ENCODE results near the gene HOXA3.

HOXA3 gene

DNA sequence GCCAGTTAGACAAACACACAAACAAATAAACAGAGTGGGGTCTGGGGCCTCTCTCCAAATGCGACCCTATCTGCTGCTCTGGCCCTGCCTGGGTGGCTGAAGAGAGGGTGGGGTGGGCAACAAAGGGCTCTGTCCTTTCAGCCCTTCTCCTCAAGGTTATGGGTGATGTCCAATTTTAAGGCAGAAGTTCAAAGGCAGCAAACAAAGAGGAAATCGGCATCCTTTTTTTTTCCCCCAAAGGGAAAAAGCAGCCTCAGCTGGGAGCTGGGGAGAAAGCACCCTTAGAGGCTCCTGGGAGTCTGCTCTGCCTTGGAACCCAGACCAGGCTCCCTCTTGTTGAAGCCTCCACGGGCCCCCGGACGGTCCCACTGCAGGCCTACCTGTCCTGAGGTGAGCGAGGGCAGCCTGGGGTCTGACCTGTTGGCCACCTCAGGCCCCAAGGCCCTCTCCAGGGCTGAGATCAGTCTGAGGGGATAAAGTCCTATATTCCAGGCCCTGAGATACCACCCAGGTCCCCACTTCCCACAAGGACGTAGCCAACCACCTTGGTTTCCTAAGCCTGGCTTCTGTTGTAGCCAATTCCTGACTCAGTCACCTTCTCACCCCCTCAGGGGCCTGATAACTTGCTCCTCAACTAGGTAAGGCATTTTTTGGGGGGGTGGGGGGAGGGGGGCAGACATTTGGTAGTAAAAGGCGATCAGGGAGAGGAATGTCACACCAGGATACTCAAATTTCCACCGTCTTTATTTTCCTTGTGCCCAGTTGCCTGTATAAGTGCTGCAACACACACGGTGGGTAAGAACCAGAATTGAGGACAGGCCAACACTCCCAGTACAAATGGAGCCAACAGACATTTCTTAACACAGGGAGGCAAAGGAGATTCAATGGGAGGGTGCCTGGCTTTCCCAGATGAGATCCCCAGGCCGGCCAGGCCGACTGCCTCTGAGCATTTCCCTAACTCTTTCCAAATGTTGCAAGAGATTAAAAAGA lies 28.3 kb upstream of the HOXA3 start:
- Histone ChIP-seq H3K4me3 (ENCODE audit: low read length) (no peak overlapping the region), H3K27me3 (ENCODE audit: insufficient read depth, low read length) (peaks cover 100% of the 10 kb centered on the region), H3K9me3 (ENCODE audit: insufficient read depth, low read depth, low read length) (no peaks in the 10 kb centered on the region; the same call in 1 of the 2 replicates), H3K27ac (ENCODE audit: low read depth, low read length) (no peak overlapping the region), H3K9ac (ENCODE audit: low read depth, low read length) (no peak overlapping the region), H3K4me1 (ENCODE audit: insufficient read depth, low read length) (peaks cover 20% of the 10 kb centered on the region), H3K36me3 (ENCODE audit: insufficient read depth, low read length) (no peaks in the 10 kb centered on the region)
- 40% methylated on average over 12 of the region's 12 CpGs for WGBS

DNA sequence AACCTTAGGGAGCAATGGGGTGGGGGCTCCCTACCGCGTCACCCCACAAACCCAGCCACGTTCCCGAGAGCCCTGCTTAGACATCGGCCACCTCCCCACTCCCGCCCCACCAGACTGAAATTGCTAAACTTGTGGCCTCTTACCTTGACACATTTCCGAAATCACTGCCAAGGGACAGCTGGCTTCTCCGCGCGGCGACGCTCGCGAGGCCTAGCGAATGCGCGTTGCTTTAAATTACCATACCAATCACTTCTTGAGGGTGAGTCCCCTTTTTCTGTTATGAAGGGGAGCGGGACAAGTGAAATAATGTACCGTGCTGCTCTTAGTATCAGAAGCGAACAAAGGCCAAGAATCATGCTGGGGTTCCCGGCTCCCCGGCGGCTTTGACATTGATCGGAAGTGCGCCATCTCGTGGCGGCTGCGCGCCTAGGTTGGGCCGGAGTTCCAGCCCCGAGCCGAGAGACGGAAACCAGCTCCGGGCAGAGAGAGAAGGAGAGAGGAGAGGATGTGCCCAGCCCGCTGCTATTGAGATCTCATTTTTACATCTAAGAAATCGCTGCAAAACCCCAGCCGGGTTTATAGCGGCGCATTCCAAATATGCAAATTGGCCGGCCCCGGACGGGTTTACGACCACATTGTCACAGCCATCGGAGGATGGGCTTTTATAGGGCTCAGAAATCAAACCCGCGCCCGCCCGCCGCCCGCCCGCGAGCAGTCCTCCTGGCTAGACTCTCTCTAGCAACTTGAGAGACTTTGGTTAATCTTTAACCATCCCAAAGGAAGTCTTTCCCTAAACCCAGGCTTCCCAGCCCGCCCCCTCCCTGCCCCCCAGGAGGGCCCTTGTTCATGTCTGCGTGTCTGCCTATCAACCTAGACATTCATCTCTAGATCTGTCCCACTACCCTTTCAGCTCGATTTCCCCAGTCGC lies 27.4 kb upstream of the HOXA3 start:
- H3K27me3 ChIP-seq (ENCODE audit: insufficient read depth, low read length), result peaks cover 100% of the 10 kb centered on the region
- H3K4me3 ChIP-seq (ENCODE audit: low read length), result no peak overlapping the region
- 4% methylated on average over 56 of the region's 56 CpGs for WGBS
- H3K27ac ChIP-seq (ENCODE audit: low read depth, low read length), result no peak overlapping the region
- no peaks in the 10 kb centered on the region for H3K36me3 ChIP-seq (ENCODE audit: insufficient read depth, low read length)
- no peak overlapping the region for H3K9ac ChIP-seq (ENCODE audit: low read depth, low read length)
- H3K9me3 ChIP-seq (ENCODE audit: insufficient read depth, low read depth, low read length), result no peaks in the 10 kb centered on the region; the same call in 1 of the 2 replicates
- peaks cover 20% of the 10 kb centered on the region for H3K4me1 ChIP-seq (ENCODE audit: insufficient read depth, low read length)

DNA sequence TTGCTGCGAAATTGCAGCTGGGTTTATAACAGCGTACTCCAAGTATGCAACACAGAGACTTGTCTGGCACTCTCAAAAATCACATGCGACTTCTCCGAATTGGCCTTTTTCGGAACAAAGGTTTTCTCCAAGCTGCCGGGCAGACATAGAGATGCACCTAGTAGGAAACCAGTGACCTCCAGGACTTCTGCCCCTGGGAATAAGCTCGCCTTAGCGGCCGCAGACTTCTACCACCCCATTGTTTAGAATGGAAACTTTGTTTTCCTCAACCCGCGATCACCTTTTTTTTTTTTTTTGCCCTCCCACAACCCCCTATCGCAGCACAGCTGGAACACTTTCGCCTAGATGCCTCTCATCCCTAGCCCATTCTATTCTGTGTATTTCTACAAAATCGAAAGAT lies 26.6 kb upstream of the HOXA3 start:
- WGBS, result 8% methylated on average over 14 of the region's 14 CpGs
- no peak overlapping the region for H3K4me3 ChIP-seq (ENCODE audit: low read length)
- H3K27ac ChIP-seq (ENCODE audit: low read depth, low read length), result no peak overlapping the region
- no peak overlapping the region for H3K9ac ChIP-seq (ENCODE audit: low read depth, low read length)
- H3K4me1 ChIP-seq (ENCODE audit: insufficient read depth, low read length), result peaks cover 20% of the 10 kb centered on the region
- H3K27me3 ChIP-seq (ENCODE audit: insufficient read depth, low read length), result peaks cover 100% of the 10 kb centered on the region
- no peaks in the 10 kb centered on the region for H3K36me3 ChIP-seq (ENCODE audit: insufficient read depth, low read length)
- no peaks in the 10 kb centered on the region; the same call in 1 of the 2 replicates for H3K9me3 ChIP-seq (ENCODE audit: insufficient read depth, low read depth, low read length)

DNA sequence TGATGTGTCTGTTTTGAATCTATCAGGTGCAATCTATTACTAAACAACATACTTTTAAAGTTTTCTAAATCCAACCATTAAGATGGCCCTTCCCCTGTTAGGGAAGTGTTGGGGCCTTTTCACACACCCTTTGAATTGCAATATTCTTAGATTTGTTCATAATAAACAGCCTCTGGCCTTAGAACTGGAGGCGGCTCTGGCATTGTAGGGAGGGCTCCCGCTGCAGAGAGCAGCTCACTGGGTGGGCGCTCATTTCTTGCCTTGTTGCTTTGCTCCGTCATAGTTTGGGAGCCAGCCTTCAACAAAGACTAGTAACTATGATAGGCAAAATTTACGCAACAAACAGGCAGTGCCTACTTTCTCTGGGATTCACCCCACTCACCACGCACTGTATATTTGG lies 26.0 kb upstream of the HOXA3 start:
- 20% methylated on average over 5 of the region's 6 CpGs for WGBS
- Histone ChIP-seq H3K4me3 (ENCODE audit: low read length) (no peak overlapping the region), H3K9ac (ENCODE audit: low read depth, low read length) (no peak overlapping the region), H3K27me3 (ENCODE audit: insufficient read depth, low read length) (peaks cover 100% of the 10 kb centered on the region), H3K4me1 (ENCODE audit: insufficient read depth, low read length) (peaks cover 14% of the 10 kb centered on the region), H3K36me3 (ENCODE audit: insufficient read depth, low read length) (no peaks in the 10 kb centered on the region), H3K9me3 (ENCODE audit: insufficient read depth, low read depth, low read length) (no peaks in the 10 kb centered on the region; the same call in 1 of the 2 replicates), H3K27ac (ENCODE audit: low read depth, low read length) (no peak overlapping the region)

DNA sequence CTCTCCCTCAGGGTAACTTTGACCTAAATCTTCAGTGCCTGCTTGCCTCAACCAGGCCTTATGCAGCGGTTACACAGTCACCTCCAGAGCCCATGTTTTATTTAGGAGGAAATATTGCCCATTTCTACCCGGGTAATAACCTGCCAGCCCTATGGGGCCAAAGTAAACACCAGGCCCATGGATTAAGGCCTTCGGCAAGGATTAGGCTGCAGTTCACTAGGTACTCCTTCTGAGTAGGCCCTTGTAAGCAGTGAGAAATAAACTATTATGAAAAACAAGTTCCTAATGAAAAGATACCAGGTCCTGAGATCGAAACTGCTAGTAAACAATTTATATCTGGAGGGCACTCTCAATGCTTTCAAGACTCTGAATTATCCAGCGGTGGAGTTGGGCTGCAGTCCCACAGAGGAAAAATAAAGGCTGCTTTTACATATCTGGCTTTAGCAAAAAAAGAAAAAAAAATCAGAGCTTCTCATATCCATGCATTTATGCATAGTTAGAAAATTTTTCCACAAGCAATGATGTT lies 25.5 kb upstream of the HOXA3 start:
- 34% methylated on average over 5 of the region's 5 CpGs for WGBS
- Histone ChIP-seq H3K9me3 (ENCODE audit: insufficient read depth, low read depth, low read length) (no peaks in the 10 kb centered on the region; the same call in 1 of the 2 replicates), H3K4me1 (ENCODE audit: insufficient read depth, low read length) (peaks cover 8% of the 10 kb centered on the region; the same call in 1 of the 2 replicates), H3K9ac (ENCODE audit: low read depth, low read length) (no peak overlapping the region), H3K4me3 (ENCODE audit: low read length) (no peak overlapping the region), H3K27me3 (ENCODE audit: insufficient read depth, low read length) (peaks cover 100% of the 10 kb centered on the region), H3K36me3 (ENCODE audit: insufficient read depth, low read length) (no peaks in the 10 kb centered on the region), H3K27ac (ENCODE audit: low read depth, low read length) (no peak overlapping the region)

DNA sequence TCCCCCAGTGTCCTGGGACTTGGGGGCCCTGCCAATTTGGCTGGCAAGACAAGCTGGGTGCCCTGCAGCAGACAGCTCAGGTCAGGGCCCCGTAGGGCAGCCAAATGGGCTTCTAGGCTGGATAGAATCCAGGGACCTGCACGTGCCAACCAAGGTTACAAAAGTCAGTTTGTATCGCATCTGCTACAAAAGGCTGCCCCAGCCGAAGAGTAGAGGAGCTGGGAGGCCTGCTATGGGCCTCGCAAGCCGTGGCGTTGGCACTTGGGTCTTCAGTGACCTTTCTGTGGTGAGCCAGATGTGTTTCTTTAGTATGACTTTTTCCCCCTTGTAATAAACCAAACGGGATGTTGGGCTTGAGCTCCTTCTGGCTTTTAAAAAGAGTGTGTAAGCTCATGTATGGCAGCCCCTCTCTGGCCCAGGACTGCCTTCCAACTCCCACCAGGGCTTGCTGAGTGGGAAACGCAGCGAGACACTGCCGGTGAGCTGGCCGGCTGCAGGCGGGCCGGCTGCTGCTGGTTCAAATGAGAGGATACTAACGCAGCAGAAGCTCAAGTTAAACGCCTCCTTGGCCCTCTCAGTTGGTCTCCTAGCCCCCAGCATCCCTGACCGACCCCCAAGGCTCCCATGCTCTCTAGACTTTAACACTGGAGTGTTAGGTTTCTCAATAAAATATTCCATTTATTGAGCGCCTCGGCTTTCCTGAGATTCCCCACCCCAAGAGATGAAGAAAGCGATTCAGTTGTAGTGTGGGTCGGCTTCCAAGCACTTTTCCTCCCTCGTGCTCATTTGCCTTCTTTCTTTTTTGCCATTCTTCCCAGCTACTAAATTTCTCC lies 24.8 kb upstream of the HOXA3 start:
- WGBS, result 21% methylated on average over 22 of the region's 22 CpGs
- Histone ChIP-seq H3K9ac (ENCODE audit: low read depth, low read length) (no peak overlapping the region), H3K27ac (ENCODE audit: low read depth, low read length) (no peak overlapping the region), H3K9me3 (ENCODE audit: insufficient read depth, low read depth, low read length) (no peaks in the 10 kb centered on the region; the same call in 1 of the 2 replicates), H3K4me1 (ENCODE audit: insufficient read depth, low read length) (peaks cover 7% of the 10 kb centered on the region; the same call in 1 of the 2 replicates), H3K36me3 (ENCODE audit: insufficient read depth, low read length) (no peaks in the 10 kb centered on the region), H3K4me3 (ENCODE audit: low read length) (no peak overlapping the region), H3K27me3 (ENCODE audit: insufficient read depth, low read length) (peaks cover 100% of the 10 kb centered on the region)

DNA sequence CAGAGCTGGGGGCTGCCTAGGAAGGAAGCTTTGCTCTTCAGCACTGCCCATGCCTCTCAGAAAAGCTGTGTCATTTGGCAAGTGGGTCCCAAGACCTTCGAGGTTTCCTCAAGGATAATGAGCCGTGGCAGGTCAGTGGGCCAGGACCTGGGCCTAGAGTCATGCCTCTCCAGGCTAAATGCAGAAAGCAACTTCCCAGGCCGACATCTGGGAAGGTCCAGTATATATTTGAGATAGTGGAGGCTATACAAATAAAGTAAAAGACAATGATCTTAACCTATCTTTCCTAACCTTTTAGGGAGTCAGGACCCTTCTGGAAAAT lies 24.1 kb upstream of the HOXA3 start:
- Histone ChIP-seq H3K27me3 (ENCODE audit: insufficient read depth, low read length) (peaks cover 100% of the 10 kb centered on the region), H3K9ac (ENCODE audit: low read depth, low read length) (no peak overlapping the region), H3K36me3 (ENCODE audit: insufficient read depth, low read length) (no peaks in the 10 kb centered on the region), H3K4me3 (ENCODE audit: low read length) (no peak overlapping the region), H3K9me3 (ENCODE audit: insufficient read depth, low read depth, low read length) (no peaks in the 10 kb centered on the region; the same call in 1 of the 2 replicates), H3K27ac (ENCODE audit: low read depth, low read length) (no peak overlapping the region), H3K4me1 (ENCODE audit: insufficient read depth, low read length) (peaks cover 7% of the 10 kb centered on the region; the same call in 1 of the 2 replicates)
- WGBS, result 64% methylated on average over 3 of the region's 3 CpGs

DNA sequence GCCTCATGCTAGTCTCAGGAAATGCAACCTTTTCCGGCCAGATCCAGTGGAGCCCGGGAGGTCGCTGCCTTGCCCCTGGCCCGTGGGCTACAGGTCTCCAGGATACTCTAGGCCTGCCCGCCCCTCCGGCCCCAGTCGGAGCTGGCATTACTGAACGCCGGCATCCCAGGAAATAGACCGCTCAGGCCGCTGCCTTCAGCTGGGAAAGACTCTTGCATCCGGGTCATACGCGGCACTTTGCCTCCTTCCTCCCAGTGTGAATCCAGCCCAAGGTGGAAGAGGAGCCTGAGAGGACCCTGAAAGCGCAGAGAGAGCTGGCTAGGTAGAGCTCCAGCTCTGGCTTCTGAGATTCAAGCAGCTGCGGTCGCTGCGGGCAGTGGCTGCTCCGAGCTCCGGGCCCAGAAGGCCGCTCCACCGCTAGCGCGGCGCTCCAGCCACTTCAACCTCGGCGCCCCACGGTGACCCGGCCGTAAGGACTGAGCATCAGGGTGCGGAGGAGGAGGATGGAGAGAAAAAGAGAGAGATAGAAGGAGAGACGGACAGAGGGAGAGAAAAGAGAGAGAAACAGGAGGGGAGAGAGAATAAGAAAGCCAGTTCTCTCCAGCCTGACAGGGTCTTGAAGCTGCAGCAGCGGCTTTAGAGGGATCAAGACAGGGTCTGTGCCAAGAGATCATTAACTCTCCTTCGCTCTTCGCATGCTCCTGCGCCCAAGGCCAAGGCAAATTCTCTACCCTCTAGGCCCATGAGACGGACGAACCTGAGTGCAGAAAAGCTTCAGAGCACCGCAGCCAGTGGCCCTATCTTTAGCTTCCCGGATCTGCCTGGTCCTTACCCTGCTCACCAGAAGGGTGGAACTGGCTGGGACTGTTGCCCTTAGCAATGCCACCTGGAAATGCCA lies 23.5 kb upstream of the HOXA3 start:
- 9% methylated on average over 40 of the region's 40 CpGs for WGBS
- H3K27ac ChIP-seq (ENCODE audit: low read depth, low read length), result no peak overlapping the region
- H3K9me3 ChIP-seq (ENCODE audit: insufficient read depth, low read depth, low read length), result peaks cover 3% of the 10 kb centered on the region; the same call in 1 of the 2 replicates
- no peaks in the 10 kb centered on the region for H3K36me3 ChIP-seq (ENCODE audit: insufficient read depth, low read length)
- no peak overlapping the region for H3K9ac ChIP-seq (ENCODE audit: low read depth, low read length)
- peaks cover 100% of the 10 kb centered on the region for H3K27me3 ChIP-seq (ENCODE audit: insufficient read depth, low read length)
- H3K4me1 ChIP-seq (ENCODE audit: insufficient read depth, low read length), result peaks cover 7% of the 10 kb centered on the region; the same call in 1 of the 2 replicates
- H3K4me3 ChIP-seq (ENCODE audit: low read length), result no peak overlapping the region

DNA sequence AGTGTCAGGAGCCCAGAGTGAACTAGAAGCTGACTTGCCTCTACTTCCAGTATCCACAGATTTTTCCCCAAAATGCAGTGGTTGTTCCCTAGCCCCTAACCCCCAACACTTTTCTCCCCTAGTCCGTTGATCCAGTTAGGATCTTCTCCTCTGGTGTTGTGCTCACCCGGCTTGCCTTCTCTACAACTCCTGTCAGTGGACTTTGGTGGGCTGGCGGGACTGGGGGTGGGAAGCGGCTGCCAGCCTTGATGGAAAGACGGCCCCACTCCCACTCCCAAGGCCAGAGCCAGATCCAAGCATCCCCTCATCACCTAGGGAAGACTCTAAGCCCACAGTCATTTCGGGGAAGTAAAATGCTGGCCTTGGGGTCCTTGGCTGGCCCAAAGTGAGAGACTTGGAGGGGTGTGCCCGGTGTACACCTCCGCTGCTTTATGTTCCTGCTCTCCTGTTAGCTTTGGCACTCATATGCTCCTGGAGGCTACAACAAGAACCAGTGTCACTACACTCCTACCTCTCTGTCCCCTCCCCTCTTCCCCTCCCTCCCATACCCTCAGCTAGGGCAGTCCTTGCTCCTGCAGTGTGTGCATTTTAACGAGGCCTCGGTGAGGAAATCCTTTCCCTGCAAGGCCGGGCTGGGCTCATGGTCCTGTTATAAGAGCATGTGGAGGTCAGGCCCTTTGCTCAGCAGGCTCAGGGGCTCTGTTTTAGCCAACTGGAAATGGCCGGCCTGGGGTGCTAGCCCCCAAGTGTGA lies 22.7 kb upstream of the HOXA3 start:
- H3K4me3 ChIP-seq (ENCODE audit: low read length), result no peak overlapping the region
- no peaks in the 10 kb centered on the region for H3K36me3 ChIP-seq (ENCODE audit: insufficient read depth, low read length)
- 20% methylated on average over 12 of the region's 12 CpGs for WGBS
- peaks cover 7% of the 10 kb centered on the region; the same call in 1 of the 2 replicates for H3K4me1 ChIP-seq (ENCODE audit: insufficient read depth, low read length)
- no peak overlapping the region for H3K9ac ChIP-seq (ENCODE audit: low read depth, low read length)
- peaks cover 3% of the 10 kb centered on the region; the same call in 1 of the 2 replicates for H3K9me3 ChIP-seq (ENCODE audit: insufficient read depth, low read depth, low read length)
- no peak overlapping the region for H3K27ac ChIP-seq (ENCODE audit: low read depth, low read length)
- peaks cover 100% of the 10 kb centered on the region for H3K27me3 ChIP-seq (ENCODE audit: insufficient read depth, low read length)
